Peyer's patch (tissue), 4 donors: ENCODE data around the gene PIGM.

Experiments used
- CTCF ChIP-seq, 6 experiments: fragments of 450-650 bp in 4 of 6; fragments of 200-600 bp in 2 of 6; sonication (generic) in 1 of 6; IDR thresholded peaks; one replicate each; pipeline ENCODE4 v1.5.1; 2017 to 2019; ENCODE audit warnings: antibody characterized with exemption in 6 of 6, mild to moderate bottlenecking in 3 of 6, moderate library complexity in 1 of 6
- POLR2A ChIP-seq, 2 donors: fragments of 450-650 bp; IDR thresholded peaks; one replicate each; pipeline ENCODE4 v1.5.1; 2017; ENCODE audit warnings: antibody characterized with exemption in 2 of 2, mild to moderate bottlenecking in 2 of 2, moderate library complexity in 2 of 2

- TF ChIP-seq CTCF (IDR thresholded peaks at IDR 0.05) (no peak), POLR2A (IDR thresholded peaks at IDR 0.05) (no peak)
Measured at GRCh38 chr1:159982280-159982679, 49.5 kb downstream of the PIGM start.
